GM21576 (cell line): ENCODE measurements around the gene ATP11A.

ENCODE experiments used
- ATAC-seq: cut with Tn5 transposase; IDR thresholded peaks from one replicate; pipeline ENCODE4 v1.9.1; 2021; ENCODE audit warnings: mild to moderate bottlenecking, moderate library complexity; ENCODE audit not compliant: unreplicated experiment

ATP11A gene

GRCh38 chr13:112771877-112772538 is 82.2 kb downstream of the ATP11A start:
- ATAC-seq, result no peak

GRCh38 chr13:112772539-112772909 is 82.7 kb downstream of the ATP11A start:
- no peak for ATAC-seq

- ATAC-seq, result no peak
These were observed 83.1 kb downstream of the ATP11A start for GRCh38 chr13:112772929-112773328.

- no peak for ATAC-seq
These were observed 84.0 kb downstream of the ATP11A start for GRCh38 chr13:112773601-112774447.

- ATAC-seq, result no peak
These were observed 84.6 kb downstream of the ATP11A start for GRCh38 chr13:112774448-112774792.

- no peak for ATAC-seq
These were observed 85.2 kb downstream of the ATP11A start for GRCh38 chr13:112774829-112775565.

GRCh38 chr13:112775791-112776279 is 86.0 kb downstream of the ATP11A start:
- ATAC-seq, result no peak

GRCh38 chr13:112776354-112776753 is 86.5 kb downstream of the ATP11A start:
- no peak for ATAC-seq

- no peak for ATAC-seq
These were observed 87.1 kb downstream of the ATP11A start for GRCh38 chr13:112776971-112777370.

- no peak for ATAC-seq
These were observed 88.0 kb downstream of the ATP11A start for GRCh38 chr13:112777637-112778406.

GRCh38 chr13:112779856-112780604 is 90.2 kb downstream of the ATP11A start:
- no peak for ATAC-seq

GRCh38 chr13:112781287-112781686 is 91.4 kb downstream of the ATP11A start:
- no peak for ATAC-seq

GRCh38 chr13:112781881-112782361 is 92.1 kb downstream of the ATP11A start:
- no peak for ATAC-seq

- no peak for ATAC-seq
These were observed 92.7 kb downstream of the ATP11A start for GRCh38 chr13:112782429-112783010.

GRCh38 chr13:112783135-112783977 is 93.5 kb downstream of the ATP11A start:
- ATAC-seq, result no peak

- no peak for ATAC-seq
These were observed 94.1 kb downstream of the ATP11A start for GRCh38 chr13:112783978-112784371.

- no peak for ATAC-seq
These were observed 95.1 kb downstream of the ATP11A start for GRCh38 chr13:112784811-112785482.

- ATAC-seq, result no peak
These were observed 95.6 kb downstream of the ATP11A start for GRCh38 chr13:112785483-112785856.
